ENCODE measurements around the gene ENDOD1.

GRCh38 chr11:95104856-95105255 is 15.2 kb downstream of the ENDOD1 start:
- TF ChIP-seq CTCF (IDR thresholded peaks at IDR 0.05; ENCODE audit: low read length) = no peak
- TF ChIP-seq EZH2phosphoT487 (IDR thresholded peaks at IDR 0.05; ENCODE audit: low read length) = no peak

All from MM.1S (cell line).